ENCODE data around the gene ATXN10.

Gene ATXN10

GRCh38 chr22:45893516-45893915, 221.9 kb downstream of the ATXN10 start:
- Histone ChIP-seq H3K27me3 (ENCODE audit: control insufficient read depth, low read length) (no peaks in the 10 kb centered on the region), H4K20me1 (ENCODE audit: control insufficient read depth, insufficient read depth, low read depth, low read length) (no peaks in the 10 kb centered on the region), H3K79me2 (ENCODE audit: control insufficient read depth, low read length) (no peaks in the 10 kb centered on the region), H3K36me3 (ENCODE audit: control insufficient read depth, low read length) (no peaks in the 10 kb centered on the region), H3K4me2 (ENCODE audit: low read length) (no peak overlapping the region), H3K27ac (ENCODE audit: low read depth, low read length) (no peak overlapping the region), H3F3A (ENCODE audit: control insufficient read depth, insufficient read depth) (no peaks in the 10 kb centered on the region), H3K4me1 (ENCODE audit: control insufficient read depth, low read length) (no peaks in the 10 kb centered on the region), H3K9me3 (ENCODE audit: control insufficient read depth, insufficient read depth, low read length) (no peaks in the 10 kb centered on the region), H3K9me2 (replicated peaks; ENCODE audit: control insufficient read depth, low read length) (no peaks in the 10 kb centered on the region), H3K4me3 (ENCODE audit: low read length) (no peak overlapping the region)
- TF ChIP-seq CTCF (IDR thresholded peaks at IDR 0.05; ENCODE audit: low read depth, low read length, poor library complexity, severe bottlenecking): no peak
- no peak for TF ChIP-seq EZH2phosphoT487 (IDR thresholded peaks at IDR 0.05; ENCODE audit: borderline replicate concordance, low read length)

Data from DOHH2 (cell line).